Superior temporal gyrus (tissue), 1 donor: ENCODE results near the gene XCR1.
"Not testable (repeated sequence)": the region's sequence is repeated elsewhere in the genome, so short reads cannot be mapped to it uniquely, and the experiment has no call there.

Experiments used
- DNase-seq: peaks from one replicate; pipeline ENCODE4 v3.0.0-alpha.2; 2016; ENCODE audit errors: extremely low spot score

The XCR1 gene

GRCh38 chr3:46006238-46007032 is 20.8 kb downstream of the XCR1 start:
- no peak for DNase-seq

GRCh38 chr3:46003706-46004105 is 23.6 kb downstream of the XCR1 start:
- DNase-seq, result not testable (repeated sequence)

- peak; percentile 34 for DNase-seq
These were observed 26.1 kb downstream of the XCR1 start for GRCh38 chr3:46001178-46001577.

GRCh38 chr3:45997942-45998341 is 29.3 kb downstream of the XCR1 start:
- no peak for DNase-seq

GRCh38 chr3:45997499-45997898 is 29.8 kb downstream of the XCR1 start:
- not testable (repeated sequence) for DNase-seq

- DNase-seq, result peak; percentile 89
These were observed 31.8 kb downstream of the XCR1 start, which contains the start of gene FYCO1 for GRCh38 chr3:45995236-45996192. FYCO1 (minus strand) TSS chr3:45995824; CDS start chr3:45984910, 10,914 bp downstream.

GRCh38 chr3:45994419-45995235 is 32.7 kb downstream of the XCR1 start:
- DNase-seq, result no peak

- no peak for DNase-seq
These were observed 33.8 kb downstream of the XCR1 start for GRCh38 chr3:45993421-45994027.

DNA sequence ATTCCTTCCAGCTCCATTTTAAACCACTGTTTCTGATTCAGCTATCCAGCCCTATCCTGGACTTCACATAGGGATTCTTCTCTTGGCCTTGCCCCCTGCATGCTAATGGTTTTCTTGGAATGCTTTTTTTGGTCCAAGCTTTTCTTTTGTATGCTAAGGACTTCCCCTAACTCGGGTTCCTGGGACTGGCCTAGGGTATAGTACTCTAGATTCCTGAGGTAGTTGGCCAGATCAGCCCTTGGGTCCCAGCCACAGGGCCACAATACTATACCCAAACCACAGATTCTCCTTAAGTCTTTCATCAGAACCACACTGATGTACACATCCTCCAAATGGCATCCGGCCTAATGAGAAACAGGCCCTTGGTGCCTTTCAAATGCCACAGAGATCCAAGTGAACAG is 34.5 kb downstream of the XCR1 start:
- no peak for DNase-seq

GRCh38 chr3:45992133-45992729 is 35.1 kb downstream of the XCR1 start:
- no peak for DNase-seq

GRCh38 chr3:45991341-45991740 is 35.9 kb downstream of the XCR1 start:
- DNase-seq, result no peak

DNA sequence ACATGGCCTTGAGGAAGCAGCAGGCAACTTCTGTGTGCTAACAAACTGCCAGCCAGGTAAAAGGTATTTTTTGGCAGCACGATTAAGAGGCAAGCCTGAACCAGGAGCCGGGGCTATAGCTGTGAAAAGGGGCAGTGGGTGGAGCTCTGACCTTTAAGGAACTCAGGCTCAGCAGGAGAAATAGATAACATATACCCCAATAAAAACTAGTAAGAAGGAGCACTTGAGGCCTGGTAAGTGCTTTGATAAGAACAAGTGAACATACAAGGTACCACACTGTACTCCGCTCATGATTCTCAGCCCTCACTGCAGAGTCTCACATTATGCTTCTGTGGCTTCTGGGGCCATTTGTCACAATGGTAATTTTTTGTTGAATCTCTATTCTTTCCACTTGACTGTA is 37.1 kb downstream of the XCR1 start:
- DNase-seq, result no peak

GRCh38 chr3:45988804-45989203 is 38.5 kb downstream of the XCR1 start:
- no peak for DNase-seq

- no peak for DNase-seq
These were observed 38.9 kb downstream of the XCR1 start for GRCh38 chr3:45988362-45988761.

- DNase-seq, result peak; percentile 81
These were observed 39.7 kb downstream of the XCR1 start for GRCh38 chr3:45987368-45988291.

DNA sequence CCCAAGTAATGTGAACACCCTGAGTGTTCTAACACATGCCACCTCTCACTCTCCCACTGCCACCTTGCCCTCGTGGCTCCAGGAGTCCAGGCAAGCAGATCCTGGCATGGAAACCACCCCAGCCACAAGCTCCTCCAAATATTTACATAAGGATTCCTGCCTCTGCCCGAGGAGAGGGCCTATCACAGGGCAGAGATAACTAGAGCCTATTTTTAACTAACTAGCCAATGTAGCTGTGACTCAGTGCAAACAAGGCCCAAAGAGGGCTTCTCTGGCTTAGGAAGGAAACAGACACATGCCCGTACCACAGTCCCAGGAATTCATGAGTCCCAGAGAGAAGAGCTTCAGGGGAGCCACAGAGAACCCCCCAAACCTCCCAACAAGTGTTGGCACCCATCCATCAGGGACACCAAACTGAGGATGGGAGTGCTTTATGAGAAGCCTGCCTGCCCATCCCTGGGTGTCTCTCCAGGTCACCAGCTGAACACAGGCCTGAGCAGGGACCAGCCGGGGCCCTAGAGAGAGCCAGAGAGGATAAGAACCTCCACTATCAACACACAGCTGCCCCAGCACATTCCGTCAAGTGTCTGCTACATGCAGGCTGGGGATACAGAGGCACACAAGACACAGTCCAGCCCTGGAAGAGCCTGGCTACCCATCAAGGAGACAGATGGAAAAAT is 40.8 kb downstream of the XCR1 start:
- no peak for DNase-seq

DNA sequence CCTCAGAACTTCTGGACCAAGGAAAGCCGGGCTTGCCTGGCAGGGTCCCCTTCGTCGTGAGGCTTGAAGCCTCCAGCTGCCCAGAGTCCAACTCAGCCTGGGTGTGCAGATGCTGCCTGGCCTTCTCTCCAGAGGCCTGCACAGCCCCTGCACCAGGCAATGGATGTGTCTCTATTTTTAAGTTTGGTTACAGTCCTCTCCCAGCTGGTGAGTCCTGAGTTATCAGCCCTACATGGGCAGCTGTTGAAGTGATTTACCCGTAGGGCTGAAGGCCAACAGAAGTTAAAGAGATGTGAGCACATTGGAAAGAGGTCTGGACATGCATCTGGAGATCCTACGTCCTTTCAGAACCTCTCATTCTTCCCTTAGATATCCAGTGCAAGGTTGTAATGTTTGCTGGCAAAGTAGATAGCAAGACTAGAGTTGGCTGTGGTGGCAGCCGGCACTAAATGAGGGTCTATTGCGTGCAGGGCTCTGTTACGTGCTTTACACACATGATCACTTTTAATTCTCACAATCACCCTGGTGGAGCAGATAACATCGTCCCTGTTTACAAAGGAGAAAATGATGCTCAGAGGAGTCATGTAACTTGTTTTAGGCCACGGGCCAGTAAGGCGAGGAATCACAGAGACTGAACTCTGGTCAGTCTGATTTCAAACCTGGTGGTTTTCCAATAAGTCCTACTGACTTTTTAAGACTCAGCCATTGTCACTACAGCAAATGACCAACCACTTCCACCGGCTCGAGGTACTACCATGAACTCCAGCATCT is 41.6 kb downstream of the XCR1 start:
- DNase-seq, result no peak
